Stimulated activated CD8-positive, alpha-beta memory T cell treated with anti-CD3 and anti-CD28 coated beads, Interleukin-15, amount 100 ng/mL, for 24 hours (primary cell): Measurements from ENCODE around the gene SH3RF3.

Experiments
- DNase-seq: peaks from one replicate; pipeline ENCODE4 v3.0.0-alpha.2; 2020; ENCODE audit warnings: low read depth

SH3RF3 gene

GRCh38 chr2:109339519-109339966 lies 210.5 kb downstream of the SH3RF3 start:
- DNase-seq = no peak

- no peak for DNase-seq
These were observed 211.4 kb downstream of the SH3RF3 start for GRCh38 chr2:109340381-109340780.

- DNase-seq = no peak
These were observed 212.6 kb downstream of the SH3RF3 start for GRCh38 chr2:109341355-109342255.

DNA sequence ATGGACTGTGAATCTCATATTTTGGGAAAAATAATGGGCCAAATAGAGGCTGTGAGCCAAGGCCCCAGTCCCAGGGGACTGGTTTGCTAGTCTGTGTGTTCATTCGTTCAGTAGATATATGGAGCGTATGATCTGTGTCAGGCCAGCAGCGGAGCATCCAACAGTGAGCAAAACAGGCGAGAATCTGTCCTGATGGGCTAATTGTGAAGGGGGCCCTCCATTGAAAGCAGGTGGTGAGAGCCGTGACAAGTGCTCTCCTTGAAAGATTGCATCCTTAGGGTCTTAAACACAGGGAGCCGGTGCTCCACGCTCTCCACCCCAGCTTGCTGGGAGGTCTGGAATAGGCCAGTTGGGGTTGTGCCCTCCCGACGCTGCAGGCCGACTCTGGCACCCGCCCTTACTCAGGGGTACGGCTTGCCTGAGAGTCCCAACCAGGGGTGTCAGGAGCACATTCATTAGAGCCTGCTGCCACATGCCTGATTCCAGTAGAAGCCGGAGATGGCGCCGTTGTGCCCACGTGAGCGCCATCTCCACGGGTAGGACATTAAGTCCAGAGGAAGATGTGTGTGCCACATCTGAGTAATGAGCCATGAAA lies 213.3 kb downstream of the SH3RF3 start:
- DNase-seq = no peak

DNA sequence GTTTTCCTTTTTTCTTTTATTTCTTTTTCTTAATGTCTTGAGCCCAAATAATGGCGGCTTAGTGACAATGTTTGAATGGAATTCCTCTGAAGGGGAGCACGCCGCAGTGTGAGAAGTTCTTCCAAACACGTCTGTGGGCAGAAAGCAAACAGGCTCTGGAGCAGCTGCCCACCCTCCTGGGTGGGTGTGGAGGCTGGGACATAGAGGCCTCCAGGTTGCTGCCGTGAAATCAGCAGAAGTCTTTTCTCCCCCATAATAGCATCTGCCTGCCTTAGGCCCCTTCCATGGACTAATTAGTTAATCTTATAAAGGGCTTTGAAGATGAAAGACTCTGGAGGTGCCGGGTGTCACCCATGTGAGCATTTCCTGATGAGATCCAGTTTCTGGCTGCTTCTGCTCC lies 213.9 kb downstream of the SH3RF3 start:
- DNase-seq = no peak

GRCh38 chr2:109343460-109343859 lies 214.5 kb downstream of the SH3RF3 start:
- no peak for DNase-seq

DNA sequence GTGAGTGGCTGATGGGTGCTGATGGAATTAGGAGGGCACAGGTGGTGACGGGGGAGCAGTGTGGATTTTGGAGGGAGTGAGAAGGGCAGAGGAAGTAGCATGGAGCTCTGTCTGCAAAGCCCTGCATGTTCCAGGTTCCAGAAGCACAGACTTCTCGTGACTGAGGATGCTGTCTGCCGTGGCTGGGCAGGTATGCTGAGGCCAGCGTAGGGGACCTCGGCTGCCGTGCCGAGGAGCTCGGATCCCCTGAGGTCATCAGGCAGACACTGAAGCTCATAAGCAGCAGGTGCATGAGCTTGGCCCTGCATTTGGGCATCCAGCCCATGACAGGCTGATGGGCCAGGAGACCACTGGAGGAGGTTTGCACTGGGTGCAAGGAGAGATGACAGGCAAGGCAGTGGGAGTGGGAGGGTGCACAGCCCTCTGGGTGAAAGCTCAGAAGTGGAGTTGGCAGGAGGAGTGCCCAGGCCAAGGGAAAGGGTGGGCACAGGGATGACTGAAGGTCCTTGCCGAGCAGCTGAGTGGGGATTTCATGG lies 215.3 kb downstream of the SH3RF3 start:
- no peak for DNase-seq

- no peak for DNase-seq
These were observed 216.1 kb downstream of the SH3RF3 start for GRCh38 chr2:109345091-109345490.

DNA sequence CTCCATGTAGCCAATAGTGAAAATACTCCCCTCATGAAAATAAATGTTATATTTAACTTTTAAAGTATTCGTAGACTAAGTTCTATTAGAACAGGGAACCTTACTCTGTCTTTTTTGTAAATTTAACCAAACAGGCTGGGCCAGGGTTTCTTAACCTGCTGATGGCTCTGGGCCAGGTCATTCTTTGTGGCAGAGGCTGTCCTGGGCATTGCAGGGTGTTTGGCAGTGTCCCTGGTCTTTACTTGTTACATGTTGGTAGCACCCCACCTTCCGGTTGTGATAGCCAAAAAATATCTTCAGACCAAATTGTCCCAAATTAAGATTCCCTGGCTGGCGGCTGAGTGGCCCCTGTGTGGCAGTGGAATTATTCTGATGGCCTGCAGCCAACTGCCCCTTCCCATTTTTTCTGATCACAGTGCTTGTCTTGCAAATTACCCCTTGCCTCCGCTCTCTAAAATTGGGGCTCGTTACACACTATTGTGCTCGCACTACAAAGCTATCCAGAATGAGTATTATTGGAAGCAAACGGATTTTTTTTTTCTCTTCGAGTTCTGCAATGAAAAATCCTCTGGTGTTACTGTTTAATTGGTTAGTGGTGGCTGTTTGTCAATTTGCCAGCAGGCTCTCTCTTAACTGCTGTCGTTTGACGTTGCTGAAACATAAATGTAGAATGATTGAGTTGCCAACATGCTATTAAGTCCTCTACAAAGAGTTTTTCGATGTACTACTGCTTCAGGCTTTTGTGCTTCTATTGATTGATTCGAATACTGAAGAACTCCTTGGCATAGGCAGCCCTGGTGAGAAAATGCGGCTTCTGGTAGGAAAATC lies 216.9 kb downstream of the SH3RF3 start:
- DNase-seq = no peak

DNA sequence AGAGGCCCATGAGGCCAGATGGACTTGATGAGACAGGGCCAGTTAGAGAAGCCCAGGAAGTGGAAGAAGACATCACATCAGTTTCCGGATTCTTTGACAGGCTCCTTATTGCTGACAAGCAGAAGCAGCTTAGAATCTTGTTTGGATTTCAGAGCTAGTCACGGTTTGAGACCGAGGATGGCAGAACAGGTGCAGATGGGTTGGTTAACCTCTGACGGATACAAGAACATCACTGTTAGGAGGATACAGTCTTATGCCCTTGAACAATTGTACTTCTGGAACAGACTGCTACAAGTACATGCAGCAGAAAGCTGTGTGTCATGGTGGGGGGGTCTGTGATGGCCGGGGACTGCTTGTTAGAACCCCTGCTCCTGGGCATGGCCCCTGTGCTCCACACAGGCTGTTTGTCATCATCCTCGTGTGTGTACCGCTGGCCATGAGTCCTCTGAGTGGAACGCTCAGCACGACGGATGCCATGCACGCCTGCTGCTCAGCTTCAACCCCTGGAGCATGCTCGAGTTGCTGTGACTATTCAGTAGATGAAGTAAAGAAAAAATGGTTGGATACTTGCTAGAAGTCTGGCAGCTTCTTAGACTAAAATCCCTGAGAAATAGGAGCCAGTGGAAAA lies 217.7 kb downstream of the SH3RF3 start:
- no peak for DNase-seq

DNA sequence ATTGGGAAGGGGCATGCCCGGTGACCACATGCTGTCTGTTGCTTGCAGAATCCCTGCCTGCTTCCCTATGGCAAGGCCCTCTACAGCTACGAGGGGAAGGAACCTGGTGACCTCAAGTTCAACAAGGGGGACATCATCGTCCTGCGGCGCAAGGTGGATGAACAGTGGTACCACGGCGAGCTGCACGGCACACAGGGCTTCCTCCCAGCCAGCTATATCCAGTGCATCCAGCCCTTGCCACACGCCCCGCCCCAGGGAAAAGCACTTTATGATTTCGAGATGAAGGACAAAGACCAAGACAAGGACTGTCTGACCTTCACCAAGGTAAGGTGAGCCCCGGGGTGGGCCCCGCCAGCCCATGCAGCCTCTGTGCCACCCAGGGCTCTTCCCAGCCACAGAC lies 218.6 kb downstream of the SH3RF3 start:
- no peak for DNase-seq

GRCh38 chr2:109348190-109348589 lies 219.2 kb downstream of the SH3RF3 start:
- DNase-seq = no peak

DNA sequence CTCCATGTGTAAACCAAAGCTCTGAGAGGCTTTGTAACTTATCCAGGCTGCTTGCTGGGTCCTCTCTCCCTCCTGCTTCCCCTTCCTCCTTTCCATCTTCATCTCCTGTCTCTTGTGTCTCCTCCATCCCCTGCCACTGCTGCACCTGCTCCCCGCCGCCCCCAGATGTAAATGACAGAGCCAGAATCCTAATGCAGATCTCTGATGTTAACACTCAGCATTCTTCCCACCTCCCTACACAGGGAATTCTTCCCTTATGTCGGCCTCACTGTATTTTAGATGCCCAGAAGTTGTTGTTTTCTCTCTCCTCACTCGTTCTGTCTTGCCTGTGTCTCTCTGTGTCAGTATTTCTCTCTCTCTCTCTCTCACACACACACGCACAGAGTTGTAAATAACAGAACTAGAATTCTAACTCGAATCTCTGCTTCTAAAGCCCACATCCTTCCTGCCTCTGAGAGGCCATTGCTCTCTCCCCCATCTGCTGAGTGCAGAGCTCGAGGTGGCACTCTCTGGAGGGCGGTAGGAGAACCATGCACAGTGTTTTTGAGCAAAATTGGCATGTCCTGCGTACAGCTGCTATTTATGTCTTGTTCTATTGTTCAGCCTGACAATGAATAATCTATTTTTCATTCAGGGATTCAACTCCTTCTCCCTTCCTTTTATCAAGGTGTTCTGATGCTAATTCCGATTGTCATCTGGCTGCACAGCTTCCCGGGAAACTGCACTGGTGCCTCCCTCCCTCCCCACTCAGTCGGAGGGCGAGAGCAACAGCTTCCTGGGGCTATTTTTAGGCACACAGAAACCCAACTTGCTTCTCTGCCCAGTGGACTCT lies 219.9 kb downstream of the SH3RF3 start:
- DNase-seq = no peak

DNA sequence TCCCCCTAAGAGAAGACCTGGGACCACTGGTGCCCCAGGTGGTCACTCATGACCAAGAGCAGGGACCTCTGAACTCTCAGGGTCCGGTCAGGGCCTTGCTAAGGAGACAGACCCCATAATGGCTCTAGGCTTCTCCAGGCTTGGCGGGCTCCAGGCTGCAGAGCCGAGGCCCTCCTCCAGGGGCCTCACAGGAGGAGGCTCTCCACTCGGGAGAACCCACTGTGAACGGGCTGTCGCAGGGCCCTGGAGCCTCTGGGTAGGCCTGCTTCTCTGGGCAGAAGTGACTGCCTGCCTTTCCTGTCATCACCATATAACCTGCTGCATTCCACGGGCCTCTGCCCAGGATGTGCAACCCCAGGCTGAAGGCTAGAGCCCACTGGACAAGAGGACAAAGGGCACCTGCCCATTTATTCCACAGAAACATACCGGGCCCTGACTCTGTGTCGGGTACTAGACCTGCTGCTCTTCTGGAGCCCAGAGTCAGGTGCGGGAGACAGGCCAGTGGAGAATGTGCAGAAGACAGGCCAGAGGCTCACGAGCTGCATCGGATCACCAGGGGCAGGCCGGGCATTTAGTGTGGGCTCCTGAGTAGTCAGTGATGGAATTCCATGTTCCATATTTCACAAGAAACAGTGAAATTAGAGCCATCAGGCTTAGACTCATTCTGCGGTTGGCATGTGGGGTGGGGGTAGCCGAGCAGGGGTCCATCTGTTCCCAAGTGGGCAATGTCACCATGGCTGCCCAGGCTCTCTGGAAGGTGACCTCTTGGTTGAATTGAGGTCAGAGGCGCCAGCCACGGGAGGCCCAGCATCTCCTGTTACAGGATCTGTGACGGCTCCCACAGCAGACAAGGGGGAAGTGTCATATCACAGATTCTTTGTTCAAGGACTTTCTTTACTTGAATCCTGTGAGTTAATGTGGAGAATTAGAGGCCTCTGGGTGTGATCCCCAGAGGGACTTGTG lies 220.8 kb downstream of the SH3RF3 start:
- no peak for DNase-seq

DNA sequence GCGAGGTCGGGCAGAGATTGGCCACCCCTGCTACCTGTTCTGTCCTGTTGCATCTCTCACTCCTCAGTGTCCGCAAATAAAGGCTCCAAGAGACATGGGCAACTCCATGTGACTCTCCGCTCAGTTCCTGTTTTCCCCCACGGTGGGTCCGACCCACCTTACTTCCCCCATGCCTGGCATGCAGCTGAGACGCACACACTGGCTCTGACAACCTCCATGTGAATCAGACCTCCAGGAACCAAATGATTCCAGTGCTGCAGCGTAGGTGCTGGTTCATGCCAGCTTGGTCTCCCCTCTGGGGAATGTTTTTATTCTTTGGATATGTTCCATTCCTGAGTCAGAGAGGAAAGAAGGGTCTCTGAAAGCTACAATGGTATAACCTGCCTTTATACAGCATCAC lies 221.5 kb downstream of the SH3RF3 start:
- DNase-seq = no peak

- no peak for DNase-seq
These were observed 222.3 kb downstream of the SH3RF3 start for GRCh38 chr2:109351164-109351756.

DNA sequence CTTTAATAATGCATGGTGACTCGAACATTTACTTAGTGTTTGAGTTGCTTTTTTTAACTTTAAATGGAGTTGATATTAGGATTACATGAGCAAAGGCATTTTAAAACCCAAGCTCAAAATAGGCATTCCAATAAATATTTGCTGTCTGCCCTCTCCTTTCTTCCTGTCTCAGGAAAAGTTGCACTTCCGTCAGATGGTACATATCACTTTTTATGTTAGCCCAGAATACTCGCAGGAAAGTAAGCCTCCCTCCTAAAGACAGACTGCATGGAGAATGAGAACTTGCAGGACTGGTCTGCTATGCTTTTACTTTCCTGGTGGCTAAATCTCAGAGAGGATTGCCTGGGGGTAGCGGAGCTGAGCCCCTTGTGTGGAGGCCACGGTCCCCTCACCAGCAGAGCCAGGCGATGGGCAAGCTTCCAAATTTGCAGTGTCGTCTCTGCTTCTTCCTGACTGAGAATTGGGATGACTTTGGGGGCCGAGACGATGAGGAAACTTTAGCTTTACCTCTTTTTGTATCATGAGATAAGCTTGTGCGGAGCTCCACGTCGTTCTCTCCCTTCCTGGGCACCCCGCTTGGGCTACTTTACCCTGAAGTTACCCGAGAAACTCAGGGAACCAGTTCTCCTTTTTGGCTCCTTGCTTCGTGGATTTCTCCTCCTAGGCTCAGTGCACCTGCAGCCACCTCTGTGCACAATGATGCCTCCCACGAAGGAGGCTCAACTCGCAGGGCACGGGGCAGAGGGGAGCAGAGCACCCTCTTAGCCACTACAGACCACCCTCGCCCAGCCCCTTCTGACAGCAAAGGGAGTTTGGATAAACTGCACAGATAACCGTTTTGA lies 223.3 kb downstream of the SH3RF3 start:
- no peak for DNase-seq

GRCh38 chr2:109352898-109353689 lies 224.1 kb downstream of the SH3RF3 start:
- no peak for DNase-seq
